HepG2 (cell line): ENCODE results near the gene XPO5. TPM values are rescaled to one million over a fixed set of nuclear protein-coding genes. Genes with fewer than 3 reads are reported as not detected.

Experiments used
- ARNT2 ChIP-seq: sonication (generic); formaldehyde crosslinking; IDR thresholded peaks from 2 replicates; pipeline ENCODE4 v1.8.0; 2022; ENCODE audit warnings: mild to moderate bottlenecking, low read depth, missing genetic modification reagents, moderate library complexity
- CENPT ChIP-seq: sonication (generic); formaldehyde crosslinking; IDR thresholded peaks from 2 replicates; pipeline ENCODE4 v1.8.0; 2022; ENCODE audit warnings: low read depth, mild to moderate bottlenecking, moderate library complexity, missing genetic modification reagents
- ETV6 ChIP-seq: sonication (generic); formaldehyde crosslinking; conservative IDR thresholded peaks from 2 replicates; pipeline ENCODE4 v1.4.0; 2020; ENCODE audit warnings: missing genetic modification reagents
- FOXO4 ChIP-seq: sonication (generic); formaldehyde crosslinking; conservative IDR thresholded peaks from 2 replicates; pipeline ENCODE4 v1.8.1; 2023; ENCODE audit warnings: missing genetic modification reagents
- FOXP1 ChIP-seq, 2 experiments: fragments of 450-650 bp in 1 of 2; IDR thresholded peaks; 2 replicates each; pipeline ENCODE4 v1.6.1; 2017 to 2018; ENCODE audit warnings: antibody characterized with exemption in 1 of 2
- HIVEP1 ChIP-seq: sonication (generic); formaldehyde crosslinking; IDR thresholded peaks from 2 replicates; pipeline ENCODE4 v1.4.0; 2020; ENCODE audit warnings: mild to moderate bottlenecking, missing genetic modification reagents
- KLF13 ChIP-seq: sonication (generic); formaldehyde crosslinking; IDR thresholded peaks from 2 replicates; pipeline ENCODE4 v1.4.0; 2020; ENCODE audit warnings: mild to moderate bottlenecking, missing genetic modification reagents
- NFIC ChIP-seq: IDR thresholded peaks from 2 replicates; pipeline ENCODE4 v1.6.1; 2012; ENCODE audit warnings: mild to moderate bottlenecking, low read length, inconsistent platforms
- NRL ChIP-seq: sonication (generic); formaldehyde crosslinking; IDR thresholded peaks from 2 replicates; pipeline ENCODE4 v1.5.0; 2020; ENCODE audit warnings: missing genetic modification reagents, mild to moderate bottlenecking, moderate library complexity, borderline replicate concordance
- POLR2A ChIP-seq, 2 experiments: IDR thresholded peaks; 2 replicates each; pipeline ENCODE4 v1.6.1; 2011; ENCODE audit warnings: low read depth in 2 of 2, low read length in 2 of 2, mild to moderate bottlenecking in 1 of 2, moderate library complexity in 1 of 2; ENCODE audit not compliant: insufficient read depth in 1 of 2
- RXRA ChIP-seq: sonication (generic); formaldehyde crosslinking; IDR thresholded peaks from 2 replicates; pipeline ENCODE4 v1.5.1; 2020; ENCODE audit warnings: missing genetic modification reagents
- ZBTB8A ChIP-seq: sonication (generic); formaldehyde crosslinking; IDR thresholded peaks from 2 replicates; pipeline ENCODE4 v1.4.0; 2020; ENCODE audit warnings: mild to moderate bottlenecking, low read depth, missing genetic modification reagents, borderline replicate concordance
- ZC3H4 ChIP-seq: sonication (generic); formaldehyde crosslinking; IDR thresholded peaks from 2 replicates; pipeline ENCODE4 v1.4.0; 2020; ENCODE audit warnings: missing genetic modification reagents, borderline replicate concordance
- ZFX ChIP-seq: sonication (generic); formaldehyde crosslinking; IDR thresholded peaks from 2 replicates; pipeline ENCODE4 v1.4.0; 2020; ENCODE audit warnings: mild to moderate bottlenecking, low read depth, missing genetic modification reagents, moderate library complexity
- ZNF260 ChIP-seq: sonication (generic); formaldehyde crosslinking; IDR thresholded peaks from 2 replicates; pipeline ENCODE4 v1.4.0; 2020; ENCODE audit warnings: missing genetic modification reagents, low read depth, mild to moderate bottlenecking, borderline replicate concordance
- ZNF430 ChIP-seq: sonication (generic); formaldehyde crosslinking; IDR thresholded peaks from 2 replicates; pipeline ENCODE4 v1.9.0; 2021; ENCODE audit warnings: mild to moderate bottlenecking, missing genetic modification reagents
- ZNF558 ChIP-seq: sonication (generic); formaldehyde crosslinking; IDR thresholded peaks from 2 replicates; pipeline ENCODE4 v1.9.0; 2022; ENCODE audit warnings: mild to moderate bottlenecking, missing genetic modification reagents, borderline replicate concordance
- ZNF598 ChIP-seq: sonication (generic); formaldehyde crosslinking; IDR thresholded peaks from 2 replicates; pipeline ENCODE4 v1.5.1; 2020; ENCODE audit warnings: mild to moderate bottlenecking, missing genetic modification reagents, borderline replicate concordance
- ZNF670 ChIP-seq: sonication (generic); formaldehyde crosslinking; IDR thresholded peaks from 2 replicates; pipeline ENCODE4 v1.8.0; 2022; ENCODE audit warnings: mild to moderate bottlenecking, missing genetic modification reagents, borderline replicate concordance
- ZNF720 ChIP-seq: sonication (generic); formaldehyde crosslinking; IDR thresholded peaks from 2 replicates; pipeline ENCODE4 v1.4.0; 2020; ENCODE audit warnings: missing genetic modification reagents
- polyA plus RNA-seq, 8 experiments: library from polyadenylated mRNA; depleted of rRNA in 3 of 8; stranded (reverse) in 7 of 8; unstranded in 1 of 8; fragments of >200 nt; fragmentation: Illumina TruSeq in 4 of 8; extraction: Trizol in 4 of 8; gene quantifications; 2 replicates each; pipeline versions ENCODE4 v1.2.1 to v1.2.3, GENCODE V29; 2011 to 2016; ENCODE audit warnings: low read depth in 4 of 8, missing spikeins in 1 of 8, mixed read lengths in 1 of 8; ENCODE audit not compliant: insufficient read depth in 1 of 8
- total RNA-seq, 5 experiments: library from RNA; depleted of rRNA; stranded (reverse); fragments of >200 nt; fragmentation: Illumina TruSeq; extraction: Trizol; gene quantifications; 2 replicates each; pipeline ENCODE4 v1.2.3, GENCODE V29; 2016; ENCODE audit warnings: low read depth in 1 of 5
- TF ChIP-seq, protein P1 (sequence below): sonication (generic); formaldehyde crosslinking; IDR thresholded peaks from 2 replicates; pipeline ENCODE4 v1.5.0; 2020; ENCODE audit warnings: mild to moderate bottlenecking, missing genetic modification reagents

The XPO5 gene
- total and polyA plus RNA-seq, 2 of the 13 experiments (the other 11 are each of a cell fraction or from before 2014, with no cell fraction given) = 52.2 to 68.0 TPM

DNA sequence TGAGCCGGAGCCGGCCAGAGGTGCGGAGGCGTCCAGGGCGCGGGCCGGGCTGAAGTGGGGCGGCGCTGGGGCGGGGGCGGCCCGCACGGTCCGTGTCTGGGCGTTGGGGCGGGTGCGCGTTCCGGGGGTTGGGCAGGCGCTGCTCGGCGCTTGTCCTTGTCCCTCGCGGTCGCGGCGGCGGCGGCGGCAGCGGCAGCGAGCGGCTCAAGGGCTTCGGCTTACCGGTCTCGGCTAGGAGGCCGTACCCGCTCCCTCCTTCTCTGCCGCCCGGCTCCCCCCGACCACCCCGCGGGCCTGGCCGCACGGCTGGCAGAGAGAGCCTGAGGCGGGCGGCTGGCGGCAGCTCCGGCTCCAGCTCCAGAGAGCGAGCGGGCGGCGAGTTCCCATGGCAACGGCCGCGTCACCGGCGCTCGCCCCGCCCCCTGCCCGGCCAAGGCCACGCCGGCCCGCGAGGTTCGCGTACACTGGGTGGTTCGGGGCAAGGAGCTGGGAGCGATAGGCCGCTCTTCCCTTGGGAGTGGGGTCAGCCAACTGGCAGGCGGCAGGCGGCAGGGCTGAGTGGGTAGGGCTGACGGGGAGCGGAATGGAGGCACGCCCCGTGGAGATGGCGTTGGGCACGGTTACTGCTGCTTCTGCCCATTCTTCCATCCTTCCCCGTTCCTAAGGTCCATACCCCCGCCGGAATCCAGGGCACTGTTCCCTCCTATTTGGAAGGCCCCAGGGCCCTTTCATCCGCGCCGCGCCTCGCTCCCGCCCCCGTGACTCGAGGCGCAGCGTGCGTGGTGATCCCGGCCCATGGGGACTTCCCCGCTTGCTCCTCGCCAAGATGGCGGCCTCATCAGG is 65.6 kb downstream of the XPO5 start, which contains the start of gene LRRC73 (continued):
- TF ChIP-seq, protein P1, sequence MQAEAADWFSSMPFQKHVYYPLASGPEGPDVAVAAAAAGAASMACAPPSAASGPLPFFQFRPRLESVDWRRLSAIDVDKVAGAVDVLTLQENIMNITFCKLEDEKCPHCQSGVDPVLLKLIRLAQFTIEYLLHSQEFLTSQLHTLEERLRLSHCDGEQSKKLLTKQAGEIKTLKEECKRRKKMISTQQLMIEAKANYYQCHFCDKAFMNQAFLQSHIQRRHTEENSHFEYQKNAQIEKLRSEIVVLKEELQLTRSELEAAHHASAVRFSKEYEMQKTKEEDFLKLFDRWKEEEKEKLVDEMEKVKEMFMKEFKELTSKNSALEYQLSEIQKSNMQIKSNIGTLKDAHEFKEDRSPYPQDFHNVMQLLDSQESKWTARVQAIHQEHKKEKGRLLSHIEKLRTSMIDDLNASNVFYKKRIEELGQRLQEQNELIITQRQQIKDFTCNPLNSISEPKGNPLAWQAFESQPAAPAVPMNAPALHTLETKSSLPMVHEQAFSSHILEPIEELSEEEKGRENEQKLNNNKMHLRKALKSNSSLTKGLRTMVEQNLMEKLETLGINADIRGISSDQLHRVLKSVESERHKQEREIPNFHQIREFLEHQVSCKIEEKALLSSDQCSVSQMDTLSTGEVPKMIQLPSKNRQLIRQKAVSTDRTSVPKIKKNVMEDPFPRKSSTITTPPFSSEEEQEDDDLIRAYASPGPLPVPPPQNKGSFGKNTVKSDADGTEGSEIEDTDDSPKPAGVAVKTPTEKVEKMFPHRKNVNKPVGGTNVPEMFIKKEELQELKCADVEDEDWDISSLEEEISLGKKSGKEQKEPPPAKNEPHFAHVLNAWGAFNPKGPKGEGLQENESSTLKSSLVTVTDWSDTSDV (CRISPR knock-in tag) = peak; percentile 96; the same call in 1 of the 2 replicates
- TF ChIP-seq ZC3H4 (no peak; the same call in 1 of the 2 replicates), ZNF670 (CRISPR knock-in tag) (no peak), ZNF720 (no peak), ARNT2 (CRISPR knock-in tag) (no peak), ZNF260 (CRISPR knock-in tag) (no peak), KLF13 (CRISPR knock-in tag) (no peak), ZFX (CRISPR knock-in tag) (peak; percentile 74), ZNF598 (CRISPR knock-in tag) (peak; percentile 84; the same call in 1 of the 2 replicates), FOXP1 (IDR thresholded peaks at IDR 0.05) (no peak), FOXP1 (CRISPR knock-in tag; IDR thresholded peaks at IDR 0.05) (no peak), CENPT (CRISPR knock-in tag) (peak; percentile 84), NRL (CRISPR knock-in tag) (peak; percentile 78; the same call in 1 of the 2 replicates), POLR2A (IDR thresholded peaks at IDR 0.05; ENCODE audit: insufficient read depth in 1 of 2, low read depth in 2 of 2, low read length in 2 of 2) (no peak; a peak in 2 of 4 replicates), HIVEP1 (CRISPR knock-in tag) (peak; percentile 54; the same call in 1 of the 2 replicates), ZNF430 (CRISPR knock-in tag) (no peak; the same call in 1 of the 2 replicates), ZBTB8A (no peak), FOXO4 (CRISPR knock-in tag) (no peak), ETV6 (CRISPR knock-in tag) (no peak), RXRA (CRISPR knock-in tag) (peak; percentile 51; the same call in 1 of the 2 replicates), NFIC (no peak), ZNF558 (CRISPR knock-in tag) (peak; percentile 30; the same call in 1 of the 2 replicates)
